GM19351 (cell line): ENCODE measurements around the gene NOC2L.

Experiments used
- ATAC-seq: cut with Tn5 transposase; IDR thresholded peaks from one replicate; pipeline ENCODE4 v1.9.1; 2021; ENCODE audit warnings: mild to moderate bottlenecking, moderate library complexity; ENCODE audit not compliant: unreplicated experiment

The NOC2L gene

DNA sequence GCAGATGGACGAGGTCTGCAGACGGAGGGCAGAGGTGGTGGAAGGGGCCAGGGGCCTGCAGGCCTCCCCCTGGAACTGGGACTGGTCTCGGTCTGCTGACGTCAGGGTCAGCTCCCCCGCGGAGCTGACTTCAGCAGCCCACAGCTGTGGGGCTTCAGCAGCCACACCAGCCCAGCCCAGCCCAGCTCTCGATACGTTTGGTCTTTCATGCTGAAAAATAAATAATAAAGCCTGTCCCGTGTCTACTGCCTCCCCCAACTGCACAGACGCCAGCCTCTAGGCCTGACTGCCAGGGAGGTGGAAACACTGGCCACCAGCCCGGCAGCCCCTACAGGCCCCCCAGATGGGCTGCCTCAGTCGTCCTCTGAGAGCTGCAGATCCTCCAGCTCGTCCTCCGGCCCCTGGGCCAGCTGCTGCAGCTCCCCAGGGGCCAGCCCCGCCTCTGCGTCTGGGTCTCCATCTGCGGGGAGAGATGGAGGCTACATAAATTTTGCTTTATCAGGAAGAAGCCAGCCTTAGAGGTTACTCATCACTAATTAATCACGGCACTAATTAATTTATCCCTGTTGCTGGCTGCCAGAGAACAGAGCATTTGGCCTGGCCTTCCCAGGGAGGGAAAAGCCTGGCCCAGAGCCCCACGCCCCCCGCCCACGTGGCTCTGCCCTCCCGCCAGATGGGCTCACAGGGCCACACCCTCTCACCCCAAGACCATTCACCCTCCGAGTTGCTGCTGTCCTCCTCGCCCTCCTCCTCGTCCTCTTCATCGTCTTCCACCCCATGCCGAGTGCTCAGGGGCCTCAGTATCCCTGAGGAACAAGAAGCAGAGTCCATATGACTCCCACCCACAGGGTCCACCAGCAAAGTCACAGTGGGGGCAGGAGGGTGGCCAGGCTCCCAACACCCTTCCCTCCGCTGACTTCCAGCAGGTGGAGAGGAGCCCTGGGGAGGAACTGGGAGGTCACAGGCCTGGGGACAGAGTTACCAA is 14.4 kb downstream of the NOC2L start:
- ATAC-seq: no peak

DNA sequence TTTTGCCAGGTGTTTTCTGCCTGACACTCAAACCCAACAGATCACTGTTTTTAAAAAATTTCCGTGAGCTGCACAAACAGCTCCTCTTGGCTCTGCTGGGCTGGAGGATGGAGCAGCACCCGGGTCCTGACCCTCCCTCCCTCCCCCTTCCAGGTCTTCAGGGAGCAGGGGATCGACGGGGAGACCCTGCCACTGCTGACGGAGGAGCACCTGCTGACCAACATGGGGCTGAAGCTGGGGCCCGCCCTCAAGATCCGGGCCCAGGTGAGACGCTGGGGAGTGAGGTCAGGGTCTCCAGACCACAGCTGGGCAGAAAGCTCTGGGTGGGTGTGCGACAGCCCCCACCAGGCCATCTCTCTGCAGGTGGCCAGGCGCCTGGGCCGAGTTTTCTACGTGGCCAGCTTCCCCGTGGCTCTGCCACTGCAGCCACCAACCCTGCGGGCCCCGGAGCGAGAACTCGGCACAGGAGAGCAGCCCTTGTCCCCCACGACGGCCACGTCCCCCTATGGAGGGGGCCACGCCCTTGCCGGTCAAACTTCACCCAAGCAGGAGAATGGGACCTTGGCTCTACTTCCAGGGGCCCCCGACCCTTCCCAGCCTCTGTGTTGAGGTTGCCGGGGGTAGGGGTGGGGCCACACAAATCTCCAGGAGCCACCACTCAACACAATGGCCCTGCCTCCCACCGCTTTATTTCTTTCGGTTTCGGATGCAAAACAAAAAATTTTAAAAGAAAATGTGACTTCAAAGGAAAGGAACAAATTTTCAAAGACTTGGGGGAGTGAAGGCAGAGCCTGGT is 15.3 kb downstream of the NOC2L start:
- no peak for ATAC-seq

DNA sequence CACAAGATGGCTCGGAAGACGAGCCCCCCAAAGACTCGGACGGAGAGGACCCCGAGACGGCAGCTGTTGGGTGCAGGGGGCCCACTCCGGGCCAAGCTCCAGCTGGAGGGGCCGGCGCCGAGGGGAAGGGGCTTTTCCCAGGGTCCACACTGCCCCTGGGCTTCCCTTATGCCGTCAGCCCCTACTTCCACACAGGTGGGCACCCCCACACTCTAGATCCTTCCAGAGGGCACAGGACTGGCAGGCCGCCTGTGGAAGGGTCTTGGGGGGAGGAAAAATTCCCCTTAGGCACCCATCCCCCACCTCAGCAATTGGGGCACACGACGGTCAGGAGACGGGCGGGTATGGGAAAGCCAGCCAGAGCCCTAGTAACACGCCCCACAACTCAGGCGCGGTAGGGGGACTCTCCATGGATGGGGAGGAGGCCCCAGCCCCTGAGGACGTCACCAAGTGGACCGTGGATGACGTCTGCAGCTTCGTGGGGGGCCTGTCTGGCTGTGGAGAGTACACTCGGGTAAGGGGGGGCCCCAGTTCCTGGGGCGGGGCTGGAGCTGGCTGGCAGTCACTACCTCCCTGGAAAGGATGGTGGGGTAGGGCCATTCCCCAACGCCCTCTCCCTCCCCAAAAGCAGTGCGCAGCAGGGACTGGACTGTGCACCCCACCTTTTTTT is 16.1 kb downstream of the NOC2L start:
- no peak for ATAC-seq

DNA sequence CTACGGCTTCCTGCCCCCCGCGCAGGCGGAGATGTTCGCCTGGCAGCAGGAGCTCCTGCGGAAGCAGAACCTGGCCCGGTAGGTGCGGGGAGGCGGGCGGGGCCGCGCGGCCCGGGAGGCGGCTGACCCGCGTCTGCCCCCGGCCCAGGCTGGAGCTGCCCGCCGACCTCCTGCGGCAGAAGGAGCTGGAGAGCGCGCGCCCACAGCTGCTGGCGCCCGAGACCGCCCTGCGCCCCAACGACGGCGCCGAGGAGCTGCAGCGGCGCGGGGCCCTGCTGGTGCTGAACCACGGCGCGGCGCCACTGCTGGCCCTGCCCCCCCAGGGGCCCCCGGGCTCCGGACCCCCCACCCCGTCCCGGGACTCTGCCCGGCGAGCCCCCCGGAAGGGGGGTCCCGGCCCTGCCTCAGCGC is 16.6 kb downstream of the NOC2L start:
- ATAC-seq: no peak

DNA sequence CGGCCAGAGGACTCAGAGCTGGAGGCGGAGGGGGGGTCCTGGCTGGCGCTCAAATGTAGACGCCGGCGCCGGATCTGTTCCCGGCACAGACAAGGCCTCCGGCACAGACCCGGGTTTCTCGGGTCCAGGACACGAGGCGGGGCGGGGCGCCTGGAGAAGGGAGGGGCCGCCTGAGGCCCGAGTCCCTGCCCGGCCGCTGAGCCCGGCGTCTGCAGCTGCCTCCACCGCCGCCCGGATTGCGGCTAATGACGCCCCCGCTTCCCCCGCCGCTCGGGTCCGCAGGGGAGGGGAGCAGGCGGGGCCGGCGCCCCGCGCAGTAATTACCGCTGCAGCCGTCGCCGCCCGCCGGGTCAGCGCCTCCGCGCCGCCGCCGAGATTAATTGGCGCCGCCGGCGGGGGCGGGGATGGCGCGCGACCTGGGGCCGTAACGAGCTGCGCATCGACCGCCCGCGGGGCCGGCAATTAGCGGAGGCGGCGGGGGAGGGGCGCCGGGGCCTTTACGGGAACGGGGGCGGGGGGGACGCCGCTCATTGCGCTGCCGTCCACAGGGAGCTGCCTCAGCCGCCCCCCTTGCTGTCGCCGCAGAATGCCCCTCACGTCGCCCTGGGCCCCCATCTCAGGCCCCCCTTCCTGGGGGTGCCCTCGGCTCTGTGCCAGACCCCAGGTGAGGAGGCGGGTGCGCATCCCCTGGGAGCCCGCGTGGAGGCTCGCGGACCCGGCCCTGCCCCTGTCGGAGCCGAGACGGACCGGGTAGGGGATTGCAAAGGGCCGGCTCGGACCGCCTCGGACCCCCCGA is 17.3 kb downstream of the NOC2L start:
- no peak for ATAC-seq

DNA sequence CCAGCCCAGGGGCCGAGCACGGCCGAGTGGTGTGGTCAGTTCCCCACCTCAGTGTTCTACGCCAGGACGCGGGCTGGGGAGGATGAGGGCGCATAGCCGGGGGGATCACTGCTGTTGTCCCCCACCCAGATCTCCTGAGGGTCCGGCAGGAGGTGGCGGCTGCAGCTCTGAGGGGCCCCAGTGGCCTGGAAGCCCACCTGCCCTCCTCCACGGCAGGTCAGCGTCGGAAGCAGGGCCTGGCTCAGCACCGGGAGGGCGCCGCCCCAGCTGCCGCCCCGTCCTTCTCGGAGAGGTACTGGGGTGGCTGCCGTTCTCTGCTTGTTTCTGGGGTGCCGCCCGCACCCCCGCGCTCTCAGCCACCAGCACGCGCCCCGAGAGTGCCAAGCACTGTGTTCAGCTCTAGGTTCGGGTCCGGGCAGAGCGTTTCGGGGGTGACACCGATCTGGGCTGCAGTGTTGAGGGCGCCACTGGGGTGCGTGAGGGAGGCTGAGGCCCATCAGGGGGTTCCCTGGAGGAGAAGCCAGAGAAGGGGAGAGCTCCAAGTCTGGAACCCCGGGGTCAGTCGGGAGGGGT is 18.0 kb downstream of the NOC2L start:
- no peak for ATAC-seq

DNA sequence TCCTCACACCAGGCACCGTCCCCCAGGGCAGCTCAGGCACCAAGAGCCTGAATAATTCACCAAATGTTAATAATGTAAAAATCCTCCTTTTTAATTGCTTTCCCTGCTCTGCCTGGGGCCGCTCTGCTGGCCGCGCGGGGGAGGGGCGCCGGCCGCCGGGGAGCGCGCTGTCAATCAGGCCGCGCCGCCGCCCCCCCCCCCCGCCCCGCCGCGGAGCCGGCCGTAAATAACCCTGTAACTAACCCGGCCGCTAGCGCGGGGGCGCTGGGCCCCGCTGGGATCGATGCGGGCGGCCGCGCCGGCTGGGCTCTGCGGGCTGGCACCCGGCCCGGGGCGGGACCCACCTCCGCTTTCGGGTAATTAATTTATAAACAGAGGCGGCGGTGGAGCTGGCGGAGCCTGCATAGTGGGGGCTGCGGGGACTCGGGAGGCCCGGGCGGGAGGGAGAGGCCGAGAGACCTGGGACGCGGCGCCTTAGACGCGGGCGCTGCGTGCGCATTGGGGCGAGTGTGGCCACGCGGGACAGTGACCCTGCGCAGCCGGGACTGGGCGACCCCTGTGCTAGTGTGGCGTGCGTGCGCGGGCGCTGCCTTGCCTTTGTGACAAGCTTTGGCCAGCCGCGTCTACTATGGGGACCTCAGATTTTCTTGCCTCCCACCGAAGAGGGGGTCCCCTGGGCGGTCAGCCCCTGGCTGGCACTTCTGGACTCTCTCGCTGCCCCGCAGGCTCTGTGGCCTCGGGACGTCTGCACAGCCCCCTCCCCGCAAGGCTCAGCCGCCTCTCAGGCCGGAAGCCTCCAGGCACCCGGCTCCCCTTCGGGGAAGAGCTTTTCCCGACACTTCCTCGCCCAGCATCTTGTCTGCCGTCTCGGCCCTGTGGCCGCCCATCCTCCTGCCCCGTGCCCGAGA is 18.7 kb downstream of the NOC2L start:
- no peak for ATAC-seq

DNA sequence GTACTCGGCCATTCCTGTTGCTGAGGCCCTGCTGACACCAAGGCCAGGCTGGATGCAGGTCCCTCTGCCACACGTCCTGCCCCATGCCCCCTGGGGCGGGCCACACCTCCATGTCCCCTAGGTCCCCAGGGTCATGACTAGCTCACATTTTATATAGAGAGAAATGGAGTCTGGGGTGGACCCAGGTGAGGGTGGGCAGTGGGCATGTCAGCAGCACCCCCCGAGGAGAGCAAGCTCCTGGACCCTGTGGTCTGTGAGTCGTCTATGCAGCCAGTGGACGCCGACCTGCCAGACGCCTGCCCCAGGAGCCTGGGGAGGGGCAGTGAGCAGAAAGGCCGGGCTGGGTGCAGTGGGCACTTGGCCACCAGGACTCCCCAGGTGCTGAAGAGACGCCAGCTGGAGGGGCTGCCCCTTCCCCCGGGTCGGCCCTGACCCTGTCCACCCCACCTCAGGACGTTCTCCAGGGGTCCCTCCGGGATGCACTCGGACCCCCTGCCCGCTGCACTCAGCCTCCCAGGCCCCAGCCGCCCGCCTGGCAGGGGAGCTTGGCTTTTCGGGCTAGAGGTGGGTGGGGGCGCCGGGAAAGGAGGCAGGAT is 19.4 kb downstream of the NOC2L start:
- ATAC-seq: no peak

DNA sequence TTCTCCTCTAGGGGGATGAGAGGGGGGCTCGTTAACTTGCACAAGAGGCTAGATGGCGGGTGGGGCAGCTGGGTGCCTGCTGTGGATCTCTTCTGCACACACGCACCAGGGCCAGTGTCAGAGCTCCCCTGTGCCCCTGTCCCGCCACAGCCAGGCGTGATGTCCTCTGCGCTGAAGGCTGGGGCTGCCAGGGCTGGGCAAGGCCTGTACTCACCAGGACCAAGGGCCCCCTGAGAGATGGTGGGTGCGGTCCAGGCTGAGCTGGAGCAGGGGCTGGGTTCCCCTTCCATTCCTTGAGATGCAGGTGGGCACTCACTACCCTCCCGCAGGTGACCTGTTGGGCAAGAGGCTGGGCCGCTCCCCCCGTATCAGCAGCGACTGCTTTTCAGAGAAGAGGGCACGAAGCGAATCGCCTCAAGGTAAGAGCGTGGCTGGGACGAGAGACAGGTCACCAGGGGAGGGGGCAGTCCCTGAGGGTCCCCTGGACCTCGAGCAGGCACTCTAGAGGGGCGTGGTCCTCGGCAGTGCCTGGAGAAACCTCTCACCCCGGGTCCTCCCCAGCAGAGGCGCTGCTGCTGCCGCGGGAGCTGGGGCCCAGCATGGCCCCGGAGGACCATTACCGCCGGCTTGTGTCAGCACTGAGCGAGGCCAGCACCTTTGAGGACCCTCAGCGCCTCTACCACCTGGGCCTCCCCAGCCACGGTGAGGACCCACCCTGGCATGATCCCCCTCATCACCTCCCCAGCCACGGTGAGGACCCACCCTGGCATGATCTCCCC is 20.2 kb downstream of the NOC2L start:
- no peak for ATAC-seq

DNA sequence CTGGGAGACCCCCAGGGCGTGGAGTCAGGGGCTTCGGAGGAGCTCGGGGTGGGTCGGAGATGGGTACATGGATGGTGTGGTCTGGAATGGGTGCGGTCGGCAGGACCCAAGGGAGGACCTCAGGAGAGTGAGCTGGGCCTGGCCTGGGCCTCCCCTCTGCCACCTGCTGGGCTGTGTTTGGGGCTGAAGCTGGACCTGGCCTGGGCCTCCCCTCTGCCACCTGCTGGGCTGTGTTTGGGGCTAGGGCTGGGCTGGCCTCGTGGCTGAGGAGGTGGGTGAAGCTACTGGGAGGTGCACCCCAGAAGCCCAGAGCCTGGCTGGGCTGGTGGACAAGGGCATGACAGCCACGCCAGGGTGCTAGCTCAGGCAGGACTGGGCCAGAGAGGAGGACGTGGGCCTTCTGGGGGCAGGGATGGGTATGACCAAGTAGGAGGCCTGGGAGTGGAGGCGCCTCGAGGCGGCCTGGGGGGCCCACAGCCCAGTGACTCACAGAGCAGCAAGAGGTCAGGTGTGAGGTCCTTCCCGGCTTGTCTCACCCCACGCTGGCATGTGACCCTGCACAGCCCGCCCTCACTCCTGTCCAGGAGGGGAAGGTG is 20.9 kb downstream of the NOC2L start:
- no peak for ATAC-seq

DNA sequence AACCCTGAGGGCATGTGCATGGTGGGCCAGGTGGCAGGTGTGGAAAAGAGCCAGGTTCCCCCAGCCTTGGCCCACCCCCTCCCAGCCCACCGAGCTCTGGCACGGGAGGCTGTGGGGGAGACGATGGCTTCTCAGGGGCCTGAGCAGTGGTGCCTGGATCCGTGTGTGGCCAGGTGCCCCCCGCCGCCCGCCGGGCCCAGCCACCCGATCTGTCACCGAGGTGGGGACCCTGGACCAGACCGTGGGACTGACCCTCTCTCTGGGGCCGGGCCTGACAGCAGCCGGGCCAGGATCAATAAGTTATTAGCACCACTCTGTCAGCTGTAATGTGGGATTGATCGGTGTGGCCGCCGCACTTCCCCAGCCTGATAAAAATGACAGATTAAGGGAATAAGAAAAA is 21.5 kb downstream of the NOC2L start:
- no peak for ATAC-seq

DNA sequence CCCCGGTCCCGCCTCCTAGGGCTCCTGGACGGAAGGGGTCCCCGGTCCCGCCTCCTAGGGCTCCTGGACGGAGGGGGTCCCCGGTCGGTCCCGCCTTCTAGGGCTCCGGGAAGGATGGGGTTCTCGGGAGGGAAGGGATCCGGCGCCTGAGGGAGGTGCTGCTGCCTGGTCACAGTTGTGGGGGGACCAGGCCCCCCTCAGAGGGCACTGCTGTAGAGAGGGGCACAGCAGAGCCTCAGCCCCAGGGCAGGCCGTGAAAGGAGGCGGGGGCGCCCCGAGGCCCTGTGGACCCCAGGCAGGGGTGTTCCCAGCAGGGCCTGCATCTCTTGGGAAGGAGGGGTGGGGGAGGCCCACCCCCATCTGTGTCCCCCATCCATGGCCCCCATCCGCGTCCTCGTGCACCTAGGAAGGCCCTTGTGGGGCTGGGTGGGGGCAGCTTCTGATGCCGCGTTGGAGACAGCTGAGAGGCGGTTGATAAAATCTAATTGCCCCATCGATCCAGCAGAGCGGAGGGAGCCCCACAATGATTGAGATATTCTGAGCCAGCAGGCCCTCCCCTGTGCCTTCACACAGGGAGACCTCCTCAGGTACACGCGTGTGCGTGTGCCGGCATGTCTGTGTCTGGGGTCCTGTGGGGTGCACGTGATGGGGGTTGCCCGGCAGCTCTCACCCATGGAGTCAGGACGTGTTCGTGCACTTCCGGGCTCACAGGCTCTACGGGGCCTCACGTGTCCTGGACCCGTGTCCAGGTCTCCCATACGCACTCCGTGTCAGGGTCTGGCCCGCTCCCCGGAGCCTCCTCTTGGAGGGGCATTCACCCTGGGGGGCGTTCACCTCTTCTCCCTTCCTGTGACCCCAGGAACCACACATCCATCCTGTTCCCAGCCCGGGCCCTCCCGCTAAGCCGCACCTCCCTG is 22.4 kb downstream of the NOC2L start:
- ATAC-seq: no peak

DNA sequence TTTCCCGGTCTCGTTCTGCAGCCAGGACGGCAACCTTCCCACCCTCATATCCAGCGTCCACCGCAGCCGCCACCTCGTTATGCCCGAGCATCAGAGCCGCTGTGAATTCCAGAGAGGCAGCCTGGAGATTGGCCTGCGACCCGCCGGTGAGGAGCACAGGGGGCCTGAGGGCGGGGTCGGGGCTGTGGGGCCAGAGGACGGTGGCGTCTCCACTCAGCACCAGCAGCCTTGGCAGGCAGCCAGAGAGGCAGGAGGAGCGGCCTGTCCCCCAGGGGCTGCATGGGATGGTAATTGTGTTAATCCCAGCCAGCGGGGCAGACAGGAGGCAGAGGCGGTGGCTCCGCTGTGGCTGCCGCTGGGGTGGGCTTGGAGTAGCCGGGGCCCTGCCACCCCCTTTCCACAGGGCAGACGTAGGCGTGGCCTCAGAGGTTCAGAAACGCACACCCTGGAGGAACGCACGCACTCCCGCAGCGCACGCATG is 23.3 kb downstream of the NOC2L start:
- no peak for ATAC-seq

DNA sequence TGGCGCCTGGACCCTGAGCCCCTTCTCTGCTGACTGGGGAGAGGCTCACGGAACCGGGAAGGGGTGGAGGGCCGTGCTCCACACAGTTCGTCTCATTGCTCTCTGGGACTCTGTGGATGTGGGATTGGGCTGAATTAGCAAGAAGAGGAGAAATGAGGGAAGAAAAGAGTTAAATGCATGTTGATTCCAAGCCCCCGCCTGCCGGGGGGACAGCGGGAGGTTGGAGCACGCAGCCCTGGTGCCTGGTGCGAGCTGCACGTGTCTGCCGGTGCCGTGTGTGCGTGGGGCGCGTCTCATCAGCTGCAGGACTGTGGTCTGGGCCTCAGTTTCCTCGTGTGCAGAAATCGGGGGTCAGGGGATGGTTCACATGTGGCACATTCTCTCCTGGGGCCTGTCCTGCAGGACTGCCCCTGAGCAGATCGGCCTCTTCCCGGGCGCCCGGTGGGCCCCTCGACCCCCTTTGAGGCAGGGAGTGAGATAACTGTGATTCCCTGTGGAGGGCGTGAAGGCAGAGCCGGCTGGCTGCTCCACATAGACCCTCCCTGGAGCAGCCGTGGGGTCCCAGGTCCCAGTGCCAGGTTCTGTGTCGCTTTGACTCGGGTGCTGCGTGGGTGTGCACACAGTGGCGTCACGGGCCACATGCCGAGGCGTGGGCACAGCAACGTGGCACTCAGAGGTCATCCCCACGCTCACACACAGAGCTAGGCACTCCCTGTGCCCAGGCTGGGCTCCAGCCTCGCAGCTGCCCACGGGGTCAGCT is 23.9 kb downstream of the NOC2L start:
- no peak for ATAC-seq

DNA sequence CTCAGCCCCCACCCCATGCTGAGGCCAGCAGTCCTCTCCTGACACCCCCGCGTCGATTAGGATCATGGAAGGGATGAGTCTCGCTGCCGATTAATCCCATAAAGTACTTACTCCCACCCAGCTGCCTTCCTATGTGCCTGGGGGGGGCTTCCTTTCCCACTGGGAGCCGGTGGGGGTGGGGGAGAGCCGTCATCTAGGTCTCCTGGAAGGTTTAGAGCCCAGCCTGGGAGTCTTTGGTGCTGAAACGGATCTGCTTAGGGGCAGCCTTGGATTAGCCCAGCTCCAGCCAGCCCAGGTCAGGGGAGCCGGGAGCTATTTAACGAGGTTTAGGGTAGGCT is 25.5 kb downstream of the NOC2L start:
- ATAC-seq: no peak
